Activated CD8-positive, alpha-beta memory T cell treated with anti-CD3 and anti-CD28 coated beads for 1 hour (primary cell): Measurements from ENCODE around the gene NEK11.
"Not testable (repeated sequence)": the region's sequence is repeated elsewhere in the genome, so short reads cannot be mapped to it uniquely, and the experiment has no call there.

Experiments used
- DNase-seq, 2 donors: peaks; one replicate each; pipeline ENCODE4 v3.0.0-alpha.2; 2020; ENCODE audit warnings: low read depth in 1 of 2; ENCODE audit errors: extremely low read depth in 1 of 2

The NEK11 gene

DNA sequence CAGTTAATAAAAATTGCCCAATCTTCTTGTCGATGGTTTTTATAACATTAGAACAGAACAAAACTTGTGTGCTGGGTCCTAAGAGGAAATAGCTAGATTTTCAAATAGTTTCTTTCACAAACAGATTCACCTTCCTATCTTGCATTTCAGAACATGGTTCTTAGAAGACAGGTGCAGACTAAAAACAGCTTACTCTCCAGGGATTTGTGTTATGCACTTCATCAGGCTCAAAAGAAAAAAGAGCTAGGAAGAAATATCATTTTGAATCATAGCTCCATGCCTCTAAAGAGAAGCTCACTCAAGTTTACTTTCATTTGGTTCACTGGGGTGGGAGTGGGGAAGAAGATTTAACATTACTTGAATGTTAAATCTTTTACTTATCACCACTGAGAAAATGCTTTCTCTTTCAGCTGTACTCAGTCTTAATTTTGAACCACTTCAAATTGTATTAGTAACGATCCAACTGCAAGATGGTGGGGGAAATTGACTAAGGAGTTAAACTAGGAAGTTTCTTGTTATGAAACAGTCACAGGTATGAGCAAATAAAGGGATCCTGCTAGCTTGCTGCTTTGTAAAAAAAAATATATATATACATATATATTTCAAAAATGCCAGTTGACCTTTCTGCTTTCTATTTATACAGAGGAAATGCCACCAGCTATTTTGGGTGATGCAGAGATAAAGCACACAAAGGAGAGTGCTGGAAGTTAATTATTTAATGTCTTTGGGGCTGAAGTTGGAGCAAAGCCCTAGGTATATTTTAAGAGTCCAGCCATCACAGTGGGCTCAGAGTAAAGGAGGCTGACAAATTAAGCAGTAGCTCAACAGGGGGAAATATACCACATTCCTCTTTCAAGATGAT lies 326.6 kb downstream of the NEK11 start:
- DNase-seq: no peak

DNA sequence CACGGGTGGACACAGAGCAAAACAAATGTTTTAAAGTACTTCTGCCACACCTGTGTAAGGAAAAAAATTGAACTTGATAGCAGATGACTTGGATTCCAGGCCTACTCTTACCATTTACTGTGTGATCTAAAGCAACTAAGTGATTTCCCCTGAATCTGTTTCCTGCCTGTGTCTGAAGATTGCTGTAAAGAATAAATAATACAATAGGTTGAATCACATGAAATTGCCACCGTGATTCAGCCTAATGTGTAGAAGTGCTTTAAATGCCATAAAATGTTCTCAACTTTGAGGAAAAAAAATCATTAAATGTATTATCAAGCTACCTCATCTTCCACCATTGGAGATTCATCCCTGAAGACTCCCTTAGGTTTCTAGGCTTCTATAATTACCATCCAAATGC lies 327.3 kb downstream of the NEK11 start:
- no peak for DNase-seq

GRCh38 chr3:131356006-131356595 lies 329.4 kb downstream of the NEK11 start:
- no peak for DNase-seq

- DNase-seq: no peak
Measured at GRCh38 chr3:131357275-131357674, 330.6 kb downstream of the NEK11 start.

DNA sequence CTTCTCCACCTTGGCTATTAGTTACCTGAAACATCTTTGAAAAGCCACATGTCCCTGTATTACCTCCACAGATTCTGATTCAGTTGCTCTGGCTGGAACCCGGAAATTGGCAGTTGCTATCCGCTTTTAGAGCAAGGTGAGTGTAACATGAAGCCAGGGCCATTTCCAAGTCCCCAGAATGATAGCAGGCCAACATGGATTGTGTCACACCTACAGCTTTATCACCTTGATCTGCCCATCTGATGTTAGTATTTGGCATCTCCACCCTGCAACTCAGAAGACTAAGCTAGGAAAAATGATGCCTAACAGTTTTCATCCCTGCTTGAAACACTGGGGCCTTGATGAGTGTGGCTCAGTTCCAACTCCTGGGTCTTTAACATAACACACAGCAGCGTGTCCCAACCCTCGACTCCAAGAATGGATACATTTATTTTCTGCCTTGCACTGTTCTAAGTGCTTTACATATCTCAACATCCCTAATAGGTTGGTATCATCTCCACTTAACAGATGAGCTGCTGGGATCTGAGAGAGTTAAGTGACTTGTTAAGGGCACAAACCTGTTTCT lies 333.6 kb downstream of the NEK11 start:
- DNase-seq: no peak

DNA sequence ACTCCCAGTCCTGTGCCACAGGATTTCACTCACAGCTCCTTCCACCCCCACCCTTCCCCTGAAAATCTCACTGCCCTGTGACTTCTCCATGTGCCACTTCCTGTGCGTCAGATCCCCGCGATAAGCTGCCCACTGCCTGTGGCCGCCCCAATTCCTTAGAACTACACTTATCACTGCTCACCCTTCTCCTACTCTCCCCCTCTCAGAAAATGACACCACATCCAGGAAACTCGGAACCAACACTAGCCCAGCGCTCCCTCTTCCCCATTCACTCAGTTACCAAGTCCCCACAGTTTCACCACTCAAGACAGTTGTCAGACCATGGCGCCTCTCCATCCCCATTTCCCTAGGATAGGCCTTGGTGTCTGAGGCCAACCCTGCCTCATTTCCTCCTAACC lies 334.4 kb downstream of the NEK11 start:
- not testable (repeated sequence) for DNase-seq

- DNase-seq: no peak
Measured at GRCh38 chr3:131361464-131362421, 335.1 kb downstream of the NEK11 start.

DNA sequence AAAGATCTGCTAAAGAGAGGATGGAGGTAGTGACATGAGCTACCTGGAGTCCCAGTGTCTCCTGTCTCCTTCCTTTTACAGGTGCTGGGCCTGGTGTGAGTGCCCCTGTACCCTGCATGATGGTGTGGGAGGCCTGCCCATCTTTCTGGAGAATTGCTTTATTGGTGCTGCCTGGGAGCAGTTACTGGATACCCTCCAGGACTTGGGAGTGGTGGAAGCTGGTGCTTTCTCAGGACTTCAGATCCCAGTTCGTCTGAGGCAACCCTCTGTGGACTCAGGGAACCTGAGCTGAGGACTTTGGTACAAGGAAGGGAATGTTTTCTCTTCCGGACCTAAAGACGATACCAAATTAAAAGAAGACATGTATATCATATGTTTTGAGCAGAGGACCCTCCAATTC lies 336.6 kb downstream of the NEK11 start:
- no peak for DNase-seq

- DNase-seq: no peak
Measured at GRCh38 chr3:131370935-131371687, 344.4 kb downstream of the NEK11 start.

DNA sequence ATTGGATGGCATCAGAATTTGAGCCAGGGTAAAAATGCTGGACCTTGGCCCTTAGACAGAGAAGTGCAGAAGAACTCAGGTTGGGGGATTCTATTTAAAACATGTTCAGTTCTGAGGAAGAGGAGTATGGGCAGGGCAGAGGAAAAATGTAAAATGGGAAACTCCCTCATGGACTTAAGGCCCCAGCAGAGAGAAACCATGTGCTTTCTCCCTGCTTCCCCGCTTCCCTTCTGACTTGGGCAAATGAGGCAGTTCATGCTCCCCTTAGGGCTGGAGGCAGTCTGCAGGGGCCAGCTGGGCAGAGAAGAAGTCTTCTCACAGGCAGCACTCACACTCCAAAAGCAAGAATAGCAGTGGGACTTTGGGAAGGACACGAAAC lies 345.0 kb downstream of the NEK11 start:
- no peak for DNase-seq

GRCh38 chr3:131374741-131375140 lies 348.1 kb downstream of the NEK11 start:
- DNase-seq: no peak

DNA sequence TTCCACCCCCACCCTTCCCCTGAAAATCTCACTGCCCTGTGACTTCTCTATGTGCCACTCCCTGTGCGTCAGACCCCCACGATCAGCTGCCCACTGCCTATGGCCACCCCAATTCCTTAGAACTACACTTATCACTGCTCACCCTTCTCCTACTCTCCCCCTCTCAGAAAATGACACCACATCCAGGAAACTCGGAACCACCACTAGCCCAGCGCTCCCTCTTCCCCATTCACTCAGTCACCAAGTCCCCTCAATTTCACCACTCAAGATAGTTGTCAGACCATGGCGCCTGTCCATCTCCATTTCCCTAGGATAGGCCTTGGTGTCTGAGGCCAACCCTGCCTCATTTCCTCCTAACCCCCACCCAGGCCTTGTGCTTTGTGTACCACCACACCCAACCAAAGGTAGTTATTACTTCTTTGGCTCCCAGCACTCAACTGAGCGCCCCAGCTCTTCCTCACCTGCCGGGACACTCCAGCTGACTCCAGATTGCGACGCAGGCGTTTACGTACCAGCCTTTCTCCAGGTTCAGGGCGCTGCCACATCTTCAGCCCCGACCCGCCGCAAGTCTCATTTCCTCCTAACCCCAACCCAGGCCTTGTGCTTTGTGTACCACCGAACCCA lies 354.3 kb downstream of the NEK11 start:
- not testable (repeated sequence) for DNase-seq

DNA sequence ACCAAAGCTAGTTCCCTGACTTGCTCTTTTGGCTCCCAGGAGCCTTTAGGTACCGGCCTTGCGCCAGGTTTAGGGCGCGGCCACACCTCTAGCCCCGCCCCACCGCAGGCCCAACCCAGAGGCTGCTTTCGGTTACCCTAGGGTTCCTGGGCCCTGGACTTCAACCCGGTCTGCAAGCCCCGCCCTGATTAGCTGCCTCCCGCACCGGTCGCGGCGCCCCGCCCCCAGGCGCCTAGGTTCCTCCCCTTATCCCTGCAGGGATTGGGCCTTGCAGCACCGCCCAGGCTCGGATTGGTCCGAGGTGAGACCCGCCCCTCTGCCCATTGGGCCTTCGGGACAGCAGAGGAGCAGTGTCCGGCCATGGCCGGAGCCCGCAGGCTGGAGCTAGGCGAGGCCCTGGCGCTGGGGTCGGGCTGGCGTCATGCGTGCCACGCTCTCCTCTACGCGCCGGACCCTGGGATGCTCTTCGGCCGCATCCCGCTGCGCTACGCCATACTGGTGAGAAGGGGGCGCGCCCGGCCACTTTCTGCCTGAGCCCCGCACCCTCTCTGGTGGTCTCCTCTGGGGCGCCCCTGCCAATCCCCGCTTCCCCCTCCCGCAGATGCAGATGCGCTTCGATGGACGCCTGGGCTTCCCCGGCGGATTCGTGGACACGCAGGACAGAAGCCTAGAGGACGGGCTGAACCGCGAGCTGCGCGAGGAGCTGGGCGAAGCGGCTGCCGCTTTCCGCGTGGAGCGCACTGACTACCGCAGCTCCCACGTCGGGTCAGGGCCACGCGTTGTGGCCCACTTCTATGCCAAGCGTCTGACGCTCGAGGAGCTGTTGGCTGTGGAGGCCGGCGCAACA lies 355.0 kb downstream of the NEK11 start, which contains the start of gene NUDT16:
TSS of gene NUDT16 (plus strand) at position 330 of the 847 bp plus-strand sequence. CDS start at position 361, 31 bp downstream.
- DNase-seq: peak; percentile 84 to 90

DNA sequence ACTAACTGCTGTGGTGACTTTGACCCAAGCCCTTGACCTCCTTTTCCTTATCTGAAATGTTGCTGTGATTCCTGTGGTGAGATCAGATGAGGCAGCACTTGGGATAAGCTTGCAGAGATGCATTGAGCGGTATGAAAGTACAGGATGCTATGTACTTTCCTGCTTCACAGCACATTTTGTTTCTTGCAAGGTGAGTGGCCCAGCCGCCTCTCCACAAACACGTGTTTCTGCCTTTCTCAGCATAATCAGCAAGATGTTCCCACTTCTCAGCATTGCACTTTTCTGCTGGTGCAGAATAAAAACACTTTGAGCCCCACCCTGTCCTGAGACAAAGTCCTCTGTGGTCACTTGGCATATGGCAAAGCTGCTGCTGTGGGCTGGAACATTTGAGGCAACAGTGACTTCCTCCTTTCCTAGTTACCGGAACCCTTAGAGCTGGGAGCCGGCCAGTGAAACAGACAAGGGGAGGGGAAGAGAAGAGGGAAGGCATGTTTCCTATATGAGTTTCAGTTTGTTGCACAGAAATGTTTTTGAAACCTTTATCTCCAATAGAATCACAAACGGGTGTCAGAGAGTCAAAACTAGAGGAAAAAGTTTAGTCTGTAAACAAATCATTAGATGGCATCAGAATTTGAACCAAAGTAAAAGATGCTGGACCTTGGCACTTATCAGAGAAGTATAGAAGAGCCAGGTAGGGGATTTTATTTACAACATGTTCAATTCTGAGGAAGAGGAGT lies 359.9 kb downstream of the NEK11 start:
- no peak for DNase-seq

- no peak for DNase-seq
Measured at GRCh38 chr3:131387796-131388489, 361.3 kb downstream of the NEK11 start.

- DNase-seq: no peak
Measured at GRCh38 chr3:131388490-131388799, 361.8 kb downstream of the NEK11 start.

DNA sequence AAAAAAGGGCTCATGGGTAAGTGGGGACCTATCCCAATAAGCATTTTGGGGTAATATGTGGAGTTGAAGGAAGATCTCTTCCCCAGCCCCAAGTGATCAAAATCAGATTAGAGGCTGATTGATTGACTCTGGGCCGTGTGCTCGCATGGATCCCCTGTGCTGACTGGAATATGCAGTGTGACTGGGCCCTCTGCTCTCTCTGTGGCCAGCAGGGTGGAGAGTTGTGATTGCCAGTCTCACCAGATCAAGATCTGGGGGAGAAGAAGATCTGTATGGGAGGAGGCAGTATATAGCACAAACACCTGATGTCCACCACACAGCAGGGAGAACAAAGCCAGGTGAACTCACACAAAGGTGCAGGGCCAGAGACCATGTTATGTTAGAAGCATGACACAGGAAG lies 363.7 kb downstream of the NEK11 start:
- DNase-seq: no peak

- no peak for DNase-seq
Measured at GRCh38 chr3:131393051-131393450, 366.4 kb downstream of the NEK11 start.
